ENCODE data around the gene SLC11A2. TPM values are rescaled to one million over a fixed set of nuclear protein-coding genes. Genes with fewer than 3 reads are reported as not detected.

Gene SLC11A2
- total RNA-seq, 1 donor from 2014 or later, result 41.1 TPM

- no peak for DNase-seq
- H3K4me1 Mint-ChIP-seq (ENCODE audit: low read depth, unreplicated experiment), result peaks cover 1% of the 10 kb centered on the region
- H3K27ac Mint-ChIP-seq (ENCODE audit: unreplicated experiment), result no peak within 1 kb of the TSS
- H3K27me3 Mint-ChIP-seq (ENCODE audit: unreplicated experiment), result peaks cover 2% of the 10 kb centered on the region
- no peak within 1 kb of the TSS for H3K4me3 Mint-ChIP-seq (ENCODE audit: unreplicated experiment)
- H3K9me3 Mint-ChIP-seq (ENCODE audit: unreplicated experiment), result no peaks in the 10 kb centered on the region
- TF ChIP-seq CTCF (IDR thresholded peaks at IDR 0.05; ENCODE audit: partially characterized antibody, unreplicated experiment), result no peak
- no peaks in the 10 kb centered on the region for H3K36me3 Mint-ChIP-seq (ENCODE audit: unreplicated experiment)
Measured at GRCh38 chr12:50952510-50952909, 73.7 kb downstream of the SLC11A2 start, which contains the start of gene HIGD1C. Gene HIGD1C (plus strand): TSS chr12:50952544. CDS start chr12:50953999, 1,455 bp downstream.

- no peak overlapping the region for H3K27ac Mint-ChIP-seq (ENCODE audit: unreplicated experiment)
- no peak for DNase-seq
- H3K4me3 Mint-ChIP-seq (ENCODE audit: unreplicated experiment), result no peak overlapping the region
- no peaks in the 10 kb centered on the region for H3K9me3 Mint-ChIP-seq (ENCODE audit: unreplicated experiment)
- H3K4me1 Mint-ChIP-seq (ENCODE audit: low read depth, unreplicated experiment), result peaks cover 1% of the 10 kb centered on the region
- no peaks in the 10 kb centered on the region for H3K36me3 Mint-ChIP-seq (ENCODE audit: unreplicated experiment)
- no peak for TF ChIP-seq CTCF (IDR thresholded peaks at IDR 0.05; ENCODE audit: partially characterized antibody, unreplicated experiment)
- H3K27me3 Mint-ChIP-seq (ENCODE audit: unreplicated experiment), result peaks cover 2% of the 10 kb centered on the region
Measured at GRCh38 chr12:50951112-50951511, 75.1 kb downstream of the SLC11A2 start.

GRCh38 chr12:50949801-50950302, 76.3 kb downstream of the SLC11A2 start:
- H3K27me3 Mint-ChIP-seq (ENCODE audit: unreplicated experiment), result peaks cover 2% of the 10 kb centered on the region
- H3K36me3 Mint-ChIP-seq (ENCODE audit: unreplicated experiment), result no peaks in the 10 kb centered on the region
- no peak for DNase-seq
- no peaks in the 10 kb centered on the region for H3K9me3 Mint-ChIP-seq (ENCODE audit: unreplicated experiment)
- H3K4me3 Mint-ChIP-seq (ENCODE audit: unreplicated experiment), result no peak overlapping the region
- TF ChIP-seq CTCF (IDR thresholded peaks at IDR 0.05; ENCODE audit: partially characterized antibody, unreplicated experiment), result no peak
- H3K27ac Mint-ChIP-seq (ENCODE audit: unreplicated experiment), result no peak overlapping the region
- H3K4me1 Mint-ChIP-seq (ENCODE audit: low read depth, unreplicated experiment), result peaks cover 1% of the 10 kb centered on the region

- Mint-ChIP-seq H3K27me3 (ENCODE audit: unreplicated experiment) (peaks cover 2% of the 10 kb centered on the region), H3K4me1 (ENCODE audit: low read depth, unreplicated experiment) (peaks cover 1% of the 10 kb centered on the region), H3K27ac (ENCODE audit: unreplicated experiment) (no peak overlapping the region), H3K9me3 (ENCODE audit: unreplicated experiment) (no peaks in the 10 kb centered on the region), H3K36me3 (ENCODE audit: unreplicated experiment) (no peaks in the 10 kb centered on the region), H3K4me3 (ENCODE audit: unreplicated experiment) (no peak overlapping the region)
- TF ChIP-seq CTCF (IDR thresholded peaks at IDR 0.05; ENCODE audit: partially characterized antibody, unreplicated experiment), result no peak
- no peak for DNase-seq
Measured at GRCh38 chr12:50948798-50949197, 77.4 kb downstream of the SLC11A2 start.

GRCh38 chr12:50947933-50948626, 78.1 kb downstream of the SLC11A2 start:
- H3K4me3 Mint-ChIP-seq (ENCODE audit: unreplicated experiment), result no peak overlapping the region
- DNase-seq, result no peak

More at GRCh38 chr12:50947933-50948626, 78.1 kb downstream of the SLC11A2 start:
- no peaks in the 10 kb centered on the region for H3K36me3 Mint-ChIP-seq (ENCODE audit: unreplicated experiment)
- H3K9me3 Mint-ChIP-seq (ENCODE audit: unreplicated experiment), result no peaks in the 10 kb centered on the region
- H3K4me1 Mint-ChIP-seq (ENCODE audit: low read depth, unreplicated experiment), result peaks cover 1% of the 10 kb centered on the region
- peaks cover 2% of the 10 kb centered on the region for H3K27me3 Mint-ChIP-seq (ENCODE audit: unreplicated experiment)
- H3K27ac Mint-ChIP-seq (ENCODE audit: unreplicated experiment), result no peak overlapping the region
- no peak for TF ChIP-seq CTCF (IDR thresholded peaks at IDR 0.05; ENCODE audit: partially characterized antibody, unreplicated experiment)

All from glutamatergic neuron (in vitro differentiated cells).